Prostate gland (tissue), 2 donors: ENCODE results near the gene MMD.

Experiments
- CTCF ChIP-seq, 4 experiments: fragments of 200-600 bp in 2 of 4; fragments of 450-650 bp in 2 of 4; sonication (generic) in 2 of 4; IDR thresholded peaks; 1 replicate in 3 of 4; 2 replicates in 1 of 4; pipeline ENCODE4 v1.5.1; 2016 to 2019; ENCODE audit warnings: antibody characterized with exemption in 4 of 4, mild to moderate bottlenecking in 2 of 4, moderate library complexity in 2 of 4
- POLR2A ChIP-seq: fragments of 450-650 bp; IDR thresholded peaks from one replicate; pipeline ENCODE4 v1.6.1; 2016; ENCODE audit warnings: antibody characterized with exemption, mild to moderate bottlenecking
- POLR2AphosphoS5 ChIP-seq: sonication (generic); formaldehyde crosslinking; IDR thresholded peaks from one replicate; pipeline ENCODE4 v1.6.1; 2017; ENCODE audit warnings: antibody characterized with exemption

GRCh38 chr17:55402374-55402773 lies 19.3 kb downstream of the MMD start:
- TF ChIP-seq CTCF (IDR thresholded peaks at IDR 0.05) (no peak), POLR2A (no peak), POLR2AphosphoS5 (no peak)
